Hematopoietic multipotent progenitor cell treated with erythropoietin and hydrocortisone succinate and interleukin-3 and kit ligand, for 15 days (in vitro differentiated cells): ENCODE results near the gene TTC28.
"Not testable (repeated sequence)": the region's sequence is repeated elsewhere in the genome, so short reads cannot be mapped to it uniquely, and the experiment has no call there.

Experiments used
- DNase-seq: peaks from one replicate; pipeline ENCODE4 v3.0.0-alpha.2; 2015; ENCODE audit warnings: low spot score

TTC28 gene

GRCh38 chr22:28679611-28680287 is at the start of gene TTC28:
TTC28 (minus strand) TSS chr22:28679840; CDS start chr22:28679723, 117 bp downstream.
- DNase-seq = not testable (repeated sequence)

- no peak for DNase-seq
These were observed 49.1 kb upstream of the TTC28 start for GRCh38 chr22:28728621-28729313.

DNA sequence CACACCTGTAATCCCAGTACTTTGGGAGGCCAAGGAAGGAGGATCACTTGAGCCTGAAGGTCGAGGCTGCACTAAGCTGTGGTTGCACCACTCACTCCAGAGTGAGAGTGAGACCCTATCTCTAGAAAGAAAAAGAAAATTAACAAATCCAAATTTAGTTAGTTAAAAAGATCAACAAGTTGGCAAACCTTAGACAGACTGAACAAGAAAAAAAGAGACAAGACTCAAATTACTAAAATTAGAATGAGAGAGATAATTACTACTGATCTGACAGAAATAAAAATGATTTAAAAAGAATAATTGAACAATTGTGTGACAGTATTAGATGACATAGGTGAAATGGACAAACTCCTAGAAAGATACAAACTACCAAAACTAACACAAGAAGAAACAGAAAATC is 48.4 kb upstream of the TTC28 start:
- no peak for DNase-seq

DNA sequence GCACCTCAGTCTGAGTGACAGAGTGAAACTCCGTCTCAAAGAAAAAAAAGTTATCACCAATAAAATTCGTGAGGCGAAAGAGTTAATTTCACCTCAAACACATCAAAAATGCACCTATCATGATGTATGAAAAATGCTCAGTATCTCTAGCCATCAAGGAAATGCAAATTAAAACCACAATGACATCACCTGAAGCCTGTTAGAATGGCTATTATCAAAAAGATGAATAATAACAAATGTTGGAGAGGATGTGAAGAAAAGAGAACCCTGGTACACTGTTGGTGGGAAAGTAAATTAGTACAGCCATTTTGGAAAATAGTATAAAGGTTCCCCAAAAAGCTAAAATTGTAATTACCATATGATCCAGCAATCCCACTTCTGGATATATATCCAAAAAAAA is 38.4 kb upstream of the TTC28 start:
- no peak for DNase-seq

DNA sequence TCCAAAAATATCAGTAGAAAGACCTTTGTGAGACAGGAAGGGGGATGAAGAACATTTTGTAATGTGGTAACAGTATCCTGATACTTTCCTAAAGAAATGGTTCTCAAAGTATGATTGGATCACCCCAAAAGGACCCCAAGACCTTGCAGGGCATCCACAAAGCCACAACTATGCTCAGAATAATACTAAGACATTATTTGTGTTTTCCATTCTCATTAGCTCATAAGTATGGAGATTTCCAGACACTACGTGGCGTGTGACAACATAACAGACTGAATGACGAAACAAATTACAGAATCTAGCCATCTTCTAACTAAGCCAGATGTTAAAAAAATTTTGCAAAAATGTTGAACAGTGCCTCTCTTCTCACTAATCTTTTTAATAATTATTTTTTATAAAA is 37.0 kb upstream of the TTC28 start:
- DNase-seq = no peak

- DNase-seq = no peak
These were observed 36.0 kb upstream of the TTC28 start for GRCh38 chr22:28715611-28716010.

- DNase-seq = no peak
These were observed 34.5 kb upstream of the TTC28 start for GRCh38 chr22:28714043-28714628.

- DNase-seq = no peak
These were observed 32.5 kb upstream of the TTC28 start for GRCh38 chr22:28711820-28712777.

DNA sequence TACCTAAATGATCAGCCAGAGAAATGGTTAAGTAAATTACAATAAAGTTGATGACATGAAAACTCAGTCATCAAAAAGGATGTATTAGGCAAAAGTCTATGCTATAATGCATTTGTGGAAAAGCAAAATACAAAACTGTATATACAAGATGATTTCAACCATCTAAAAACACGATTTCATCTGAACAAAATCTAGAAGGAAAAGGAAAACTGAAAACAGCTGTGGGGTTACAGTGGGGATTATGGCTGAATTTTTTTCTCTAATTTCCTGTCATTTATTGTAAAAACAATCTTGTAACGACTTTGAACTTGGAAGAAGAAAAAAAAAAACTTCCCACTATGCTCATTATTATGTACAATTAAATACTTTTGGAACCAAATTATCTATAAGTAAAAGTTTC is 31.7 kb upstream of the TTC28 start:
- no peak for DNase-seq

- DNase-seq = no peak
These were observed 31.0 kb upstream of the TTC28 start for GRCh38 chr22:28710576-28711191.

- DNase-seq = no peak
These were observed 30.5 kb upstream of the TTC28 start for GRCh38 chr22:28710107-28710506.

- no peak for DNase-seq
These were observed 27.2 kb upstream of the TTC28 start for GRCh38 chr22:28706845-28707244.

DNA sequence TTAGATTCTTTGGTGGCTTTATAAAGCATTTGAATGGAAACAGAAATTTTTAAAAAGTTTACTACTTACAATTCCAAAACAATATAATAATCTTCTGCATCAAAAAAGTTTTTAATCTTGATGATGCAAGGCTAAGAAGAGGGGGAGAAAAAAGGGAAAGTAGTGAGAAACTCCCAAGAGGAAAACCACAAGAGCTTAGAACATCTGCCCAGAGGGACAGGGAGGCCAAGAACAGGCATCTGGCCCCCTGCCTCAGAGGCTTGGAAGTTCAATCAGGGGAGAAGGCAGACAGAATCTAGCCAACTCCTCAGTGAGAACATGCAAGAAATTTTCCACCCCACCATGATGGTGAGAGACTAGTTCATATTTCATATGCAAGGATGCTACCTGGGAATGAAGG is 23.8 kb upstream of the TTC28 start:
- DNase-seq = no peak

DNA sequence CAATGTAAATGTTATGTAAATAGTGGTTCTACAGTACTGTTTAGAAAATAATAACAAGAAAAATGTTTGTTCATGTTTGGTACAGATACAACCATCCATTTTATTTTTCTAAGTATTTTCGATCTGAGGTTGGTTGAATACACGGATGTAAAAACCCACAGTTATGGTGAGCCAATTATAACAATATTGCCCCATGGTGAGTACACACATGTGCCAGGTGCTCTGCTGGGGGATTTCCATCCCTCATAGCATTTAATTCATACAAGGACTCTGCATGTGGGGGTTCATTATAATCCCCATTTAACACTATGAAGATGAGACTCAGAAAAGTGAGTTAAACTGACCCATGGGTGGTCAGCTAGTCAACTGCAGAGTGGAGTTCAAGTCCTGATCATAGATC is 23.3 kb upstream of the TTC28 start:
- no peak for DNase-seq

DNA sequence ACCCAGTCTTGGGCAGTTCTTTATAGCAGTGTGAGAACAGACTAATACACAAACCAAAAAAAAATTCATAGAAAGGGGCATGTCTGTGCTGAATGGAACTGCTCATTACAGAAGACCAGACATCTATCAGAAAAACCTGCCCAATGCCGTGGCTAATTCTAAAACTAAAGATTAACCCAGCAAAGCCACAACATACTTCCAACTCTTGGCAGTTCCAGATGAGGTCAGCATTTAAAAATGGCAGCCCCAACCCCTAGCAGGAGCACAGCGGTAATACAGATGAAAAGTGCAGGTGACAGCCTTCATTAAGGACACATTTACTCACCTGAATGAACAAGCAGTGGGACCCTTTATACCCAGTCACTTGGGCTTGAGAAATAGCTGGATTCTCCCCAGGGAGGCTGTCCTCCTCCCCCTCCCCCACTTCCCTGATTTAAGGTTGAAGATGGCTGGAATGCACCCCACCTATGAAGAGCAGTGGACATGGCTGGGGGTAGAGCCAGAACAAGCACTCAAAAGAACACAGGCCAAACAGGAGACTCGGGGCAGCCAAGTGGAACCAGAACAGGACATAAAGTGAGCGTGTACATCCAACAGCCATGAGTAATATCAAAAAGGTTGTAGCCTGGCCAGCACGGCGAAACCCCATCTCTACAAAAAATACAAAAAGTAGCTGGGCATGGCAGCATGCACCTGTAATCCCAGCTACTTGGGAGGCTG is 13.6 kb upstream of the TTC28 start:
- not testable (repeated sequence) for DNase-seq

DNA sequence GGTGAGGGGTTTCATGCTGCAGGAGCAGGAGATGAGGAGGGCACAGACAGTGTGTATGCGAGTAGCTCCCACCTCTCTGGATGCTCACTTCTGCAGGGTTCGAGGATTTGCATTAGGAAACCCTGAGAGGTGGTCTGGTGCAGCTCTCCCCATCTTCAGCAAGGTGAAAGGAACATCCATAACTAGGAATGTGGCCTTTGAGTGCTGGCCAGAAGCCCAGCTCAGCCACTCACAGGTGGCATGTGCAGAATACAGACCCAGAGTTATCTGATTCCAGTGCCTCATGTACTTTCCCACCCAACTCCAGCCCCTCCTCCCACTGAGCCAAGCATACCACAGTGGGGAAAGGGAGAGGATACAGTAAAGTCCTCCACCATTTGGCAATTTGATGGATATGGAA is 10.2 kb upstream of the TTC28 start:
- DNase-seq = not testable (repeated sequence)

DNA sequence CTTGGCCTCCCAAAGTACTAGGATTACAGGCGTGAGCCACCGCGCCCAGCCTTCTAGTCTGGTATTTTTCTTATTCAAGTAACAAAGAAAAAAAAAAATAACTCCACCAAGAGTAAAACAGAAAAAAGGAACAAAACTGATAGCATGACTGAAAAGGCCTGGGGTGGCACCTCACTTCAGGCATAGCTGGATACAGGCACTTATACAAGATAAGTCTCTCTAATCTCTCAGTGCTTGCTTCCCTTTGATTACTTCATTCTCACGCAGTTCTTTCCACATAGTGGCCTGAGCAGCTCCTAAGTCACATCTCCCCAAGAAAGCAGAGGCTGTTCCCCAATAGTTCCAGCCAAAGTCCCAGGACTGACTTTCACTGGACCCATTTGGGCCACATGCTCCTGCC is 3.3 kb upstream of the TTC28 start:
- not testable (repeated sequence) for DNase-seq

DNA sequence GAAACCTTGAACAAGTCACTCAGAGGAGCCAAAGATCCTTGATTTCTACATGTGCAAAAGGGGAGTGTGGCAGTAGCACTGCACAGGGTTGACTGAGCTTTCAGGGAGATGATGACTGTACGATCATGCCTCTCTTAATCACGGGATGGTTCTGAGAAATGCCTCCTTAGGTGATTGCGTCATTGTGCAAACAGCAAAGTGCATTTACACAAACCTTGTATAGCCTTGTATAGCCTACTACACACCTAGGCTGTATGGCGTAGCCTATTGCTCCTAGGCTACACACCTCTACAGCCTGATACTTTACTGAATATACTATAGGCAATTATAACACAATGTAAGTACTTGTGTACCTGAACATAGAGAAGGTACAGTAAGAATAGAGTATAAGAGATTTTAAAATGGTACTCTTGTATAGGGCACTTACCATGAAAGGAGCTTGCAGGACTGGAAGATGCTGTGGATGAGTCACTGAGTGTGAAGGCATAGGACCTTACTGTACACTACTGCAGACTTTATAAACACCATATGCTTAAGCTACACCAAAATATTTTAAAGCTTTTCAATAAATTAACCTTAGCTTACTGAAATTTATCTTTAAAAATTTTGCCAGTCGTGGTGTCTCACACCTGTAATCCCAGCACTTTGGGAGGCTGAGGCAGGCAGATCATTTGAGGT is 1.3 kb upstream of the TTC28 start:
- DNase-seq = not testable (repeated sequence)

DNA sequence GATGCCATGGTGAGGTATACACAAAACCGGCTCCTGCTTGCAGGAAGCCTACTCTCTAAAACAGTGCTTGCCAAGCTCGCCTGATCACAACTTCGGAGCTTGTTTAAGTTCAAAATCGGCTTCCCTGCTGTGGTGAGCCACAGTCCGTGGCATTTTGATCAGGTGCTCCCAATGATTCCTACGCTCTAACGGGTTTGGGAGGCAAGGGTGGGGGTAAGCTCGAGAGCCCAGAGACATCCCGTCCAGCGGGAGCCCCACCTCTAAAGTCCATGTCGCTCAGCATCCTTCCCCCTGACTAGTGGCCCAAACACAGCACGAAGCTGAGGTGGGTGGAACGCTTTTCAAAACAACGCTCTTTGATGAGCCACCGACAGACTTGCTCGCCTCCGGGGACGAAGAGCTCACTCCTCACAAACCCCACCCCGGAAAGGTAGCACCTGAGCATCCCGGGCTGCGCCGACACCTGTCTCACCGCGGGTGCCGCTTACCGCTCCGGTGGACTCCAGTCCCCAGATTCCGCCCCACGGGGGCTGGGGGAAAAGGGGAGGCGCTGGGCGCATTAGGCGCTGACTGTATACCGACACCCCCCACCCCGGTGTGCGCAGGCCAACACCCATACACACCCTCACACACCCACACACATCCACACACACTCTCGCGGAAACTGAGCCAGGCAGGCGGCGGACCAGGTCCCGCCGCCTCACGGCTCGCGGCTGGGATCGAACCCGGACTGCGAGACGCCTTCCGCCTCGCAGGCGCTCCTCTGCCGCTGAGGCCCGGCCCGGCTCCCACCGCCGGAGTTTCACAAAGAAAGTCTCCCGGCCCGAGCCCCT is 646 bp downstream of the TTC28 start:
- DNase-seq = not testable (repeated sequence)

DNA sequence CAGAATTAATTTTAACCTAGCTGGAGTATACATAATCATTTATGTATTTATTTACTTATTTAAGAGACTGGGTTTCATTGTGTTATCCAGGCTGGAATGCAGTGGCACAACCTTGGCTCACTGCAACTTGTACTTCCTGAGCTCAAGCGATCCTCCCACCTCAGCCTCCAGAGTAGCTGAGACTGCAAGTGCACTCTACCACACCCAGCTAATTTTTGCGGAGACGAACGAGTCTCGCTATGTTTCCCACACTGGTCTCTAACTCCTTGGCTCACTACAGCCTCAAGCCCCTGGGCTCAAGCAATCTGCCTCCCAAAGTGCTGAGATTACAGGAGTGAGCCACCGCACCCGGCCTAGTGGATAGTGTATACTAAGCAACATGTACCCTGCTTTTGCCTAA is 1.5 kb downstream of the TTC28 start:
- not testable (repeated sequence) for DNase-seq
